OCI-LY1 (cell line): ENCODE data around the gene SLC22A7.

ENCODE experiments used
- EZH2 ChIP-seq: fragments of 200-600 bp; sonication (generic), shearing (Covaris generic); IDR thresholded peaks from 2 replicates; pipeline ENCODE4 v1.8.0; 2017; ENCODE audit warnings: borderline replicate concordance, mixed run types, mild to moderate bottlenecking, antibody characterized with exemption, low read length, moderate library complexity, mixed read lengths
- TF ChIP-seq, protein P1 (sequence below): fragments of 200-600 bp; sonication (generic), shearing (Covaris generic); IDR thresholded peaks from 2 replicates; pipeline ENCODE4 v1.5.1; 2017; ENCODE audit warnings: mild to moderate bottlenecking, antibody characterized with exemption, low read length, moderate library complexity, mixed read lengths

DNA sequence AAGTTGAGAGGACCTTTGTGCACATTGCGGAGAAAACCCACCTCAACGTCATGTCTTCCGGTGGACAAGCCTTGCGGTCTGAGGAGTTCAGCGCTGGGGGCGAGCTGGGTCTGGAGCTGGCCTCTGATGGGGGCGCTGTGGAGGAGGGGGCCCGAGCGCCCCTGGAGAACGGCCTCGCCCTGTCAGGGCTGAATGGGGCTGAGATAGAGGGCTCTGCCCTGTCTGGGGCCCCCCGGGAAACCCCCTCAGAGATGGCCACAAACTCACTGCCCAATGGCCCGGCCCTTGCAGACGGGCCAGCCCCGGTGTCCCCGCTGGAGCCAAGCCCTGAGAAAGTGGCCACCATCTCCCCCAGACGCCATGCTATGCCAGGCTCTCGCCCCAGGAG lies 14.6 kb upstream of the SLC22A7 start:
- TF ChIP-seq, protein P1, sequence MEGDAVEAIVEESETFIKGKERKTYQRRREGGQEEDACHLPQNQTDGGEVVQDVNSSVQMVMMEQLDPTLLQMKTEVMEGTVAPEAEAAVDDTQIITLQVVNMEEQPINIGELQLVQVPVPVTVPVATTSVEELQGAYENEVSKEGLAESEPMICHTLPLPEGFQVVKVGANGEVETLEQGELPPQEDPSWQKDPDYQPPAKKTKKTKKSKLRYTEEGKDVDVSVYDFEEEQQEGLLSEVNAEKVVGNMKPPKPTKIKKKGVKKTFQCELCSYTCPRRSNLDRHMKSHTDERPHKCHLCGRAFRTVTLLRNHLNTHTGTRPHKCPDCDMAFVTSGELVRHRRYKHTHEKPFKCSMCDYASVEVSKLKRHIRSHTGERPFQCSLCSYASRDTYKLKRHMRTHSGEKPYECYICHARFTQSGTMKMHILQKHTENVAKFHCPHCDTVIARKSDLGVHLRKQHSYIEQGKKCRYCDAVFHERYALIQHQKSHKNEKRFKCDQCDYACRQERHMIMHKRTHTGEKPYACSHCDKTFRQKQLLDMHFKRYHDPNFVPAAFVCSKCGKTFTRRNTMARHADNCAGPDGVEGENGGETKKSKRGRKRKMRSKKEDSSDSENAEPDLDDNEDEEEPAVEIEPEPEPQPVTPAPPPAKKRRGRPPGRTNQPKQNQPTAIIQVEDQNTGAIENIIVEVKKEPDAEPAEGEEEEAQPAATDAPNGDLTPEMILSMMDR: no peak
- TF ChIP-seq EZH2: no peak
